GM18858 (cell line): ENCODE results near the gene IHH.

Experiments
- ATAC-seq: cut with Tn5 transposase; IDR thresholded peaks from one replicate; pipeline ENCODE4 v1.9.1; 2021; ENCODE audit not compliant: unreplicated experiment

Gene IHH

DNA sequence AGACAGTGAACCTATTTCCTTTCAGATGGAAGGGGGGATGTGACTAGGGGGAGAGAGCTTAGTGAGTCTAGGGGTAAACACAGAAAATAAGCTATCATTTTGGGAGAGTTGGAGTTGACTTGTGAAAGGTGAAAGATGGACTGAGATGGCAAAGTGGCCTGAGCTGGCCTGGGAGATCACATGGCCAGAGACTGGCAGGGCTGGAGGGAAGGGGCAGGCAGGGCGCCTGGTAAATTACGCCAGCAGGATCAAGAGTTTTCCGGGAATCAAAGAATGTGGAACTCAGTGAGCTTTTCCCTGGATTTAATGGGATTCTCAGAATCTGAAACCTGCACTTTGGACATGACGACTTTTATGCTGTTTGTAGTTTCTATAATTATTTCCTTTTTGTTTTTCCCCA, 18.6 kb downstream of the IHH start:
- no peak for ATAC-seq

DNA sequence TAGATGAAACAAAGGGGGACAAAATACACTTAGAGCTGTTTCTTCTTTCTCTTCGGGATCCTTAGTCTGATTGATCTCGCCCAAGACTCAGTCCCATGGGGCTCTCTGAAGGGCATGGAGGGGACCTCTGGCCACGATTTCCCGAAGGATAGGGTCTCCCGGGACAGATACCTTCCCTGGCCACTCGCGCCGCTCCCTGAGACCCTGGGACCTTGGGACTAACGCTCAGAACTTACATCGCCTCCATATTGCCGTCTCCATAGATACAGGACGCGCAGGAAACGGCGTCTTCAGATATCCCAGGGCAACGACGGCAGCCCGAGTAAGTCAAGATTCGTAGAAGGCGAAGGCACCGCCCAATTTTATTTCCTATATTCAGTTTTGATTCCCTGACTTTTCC, 19.5 kb downstream of the IHH start, which contains the start of gene CFAP65:
Gene CFAP65, minus strand, starts transcription at position 265 of the 400 bp plus-strand sequence. CDS start 2,468 bp downstream, outside the sequence.
- no peak for ATAC-seq

DNA sequence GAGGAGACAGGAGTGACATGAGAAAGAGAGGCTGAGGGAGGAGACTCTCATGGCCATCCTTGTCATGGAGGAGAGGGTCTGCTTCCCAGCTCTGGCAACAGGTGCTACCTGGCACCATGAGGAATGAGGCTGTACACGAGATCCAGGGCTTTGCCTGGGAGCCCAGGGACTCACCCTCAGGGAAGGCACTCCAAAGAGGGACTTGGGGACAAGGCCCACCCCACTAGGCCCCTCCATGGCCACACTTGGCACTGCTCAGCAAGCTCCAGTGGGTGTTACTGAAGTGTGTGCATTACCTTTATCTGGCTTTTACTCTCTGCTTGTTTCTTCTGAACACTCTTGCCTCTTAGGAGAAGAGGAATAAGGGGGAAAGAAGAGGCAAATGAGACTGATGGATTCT, 22.1 kb downstream of the IHH start:
- no peak for ATAC-seq

DNA sequence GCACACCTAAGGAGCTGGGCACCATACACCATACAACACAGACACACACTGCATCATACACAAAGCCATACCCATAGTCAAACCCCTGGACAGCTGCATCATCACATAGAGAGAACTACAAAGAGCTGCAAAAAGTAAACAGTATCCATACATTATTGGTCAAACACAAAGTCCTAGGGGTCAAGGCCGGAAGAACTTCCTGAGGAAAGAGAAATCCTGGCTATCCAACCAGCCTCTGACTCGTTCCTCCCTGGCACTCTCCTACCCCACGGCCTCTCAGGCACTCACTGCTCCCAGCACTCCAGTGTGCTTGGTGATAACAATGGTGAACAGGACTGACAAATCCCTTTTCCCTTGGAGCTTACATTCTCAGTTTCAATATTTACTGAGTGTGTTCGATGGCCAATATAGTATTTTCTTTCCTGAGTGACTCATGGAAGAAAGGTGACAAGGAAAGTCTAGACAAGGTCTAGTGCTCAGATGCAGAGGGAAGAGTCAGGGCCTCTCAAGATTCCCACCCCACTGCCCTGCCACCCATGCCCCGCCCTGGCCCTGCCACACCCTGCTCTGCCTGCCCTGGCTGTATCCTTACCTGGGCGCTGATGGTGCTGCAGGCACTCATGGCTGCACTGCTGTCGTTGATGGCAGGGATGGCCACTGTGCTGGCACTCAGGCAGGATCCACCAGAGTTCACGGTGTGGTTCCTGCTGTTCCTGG, 22.8 kb downstream of the IHH start:
- ATAC-seq, result no peak

DNA sequence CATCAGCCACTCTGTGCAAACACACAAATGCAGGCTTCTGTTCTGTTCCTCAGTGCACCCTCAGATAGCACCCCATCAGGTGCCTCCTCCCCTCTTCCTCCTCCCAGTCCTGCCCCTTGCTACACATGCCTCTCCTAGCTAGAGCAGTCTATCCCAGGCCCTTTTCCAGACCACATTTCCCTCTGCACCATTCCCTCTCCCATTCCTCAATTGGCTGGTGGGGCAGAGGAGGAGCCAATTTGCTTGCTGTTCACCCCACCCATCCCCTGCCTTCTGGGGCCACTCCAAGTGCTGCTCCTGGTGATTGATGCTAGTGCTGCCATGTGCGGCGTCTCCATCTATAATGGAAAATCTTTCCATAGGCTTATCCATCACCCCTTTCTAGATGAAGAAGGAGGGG, 24.8 kb downstream of the IHH start:
- no peak for ATAC-seq

GRCh38 chr2:219034823-219035222, 25.9 kb downstream of the IHH start:
- ATAC-seq, result no peak

GRCh38 chr2:219032051-219032745, 28.5 kb downstream of the IHH start:
- no peak for ATAC-seq

DNA sequence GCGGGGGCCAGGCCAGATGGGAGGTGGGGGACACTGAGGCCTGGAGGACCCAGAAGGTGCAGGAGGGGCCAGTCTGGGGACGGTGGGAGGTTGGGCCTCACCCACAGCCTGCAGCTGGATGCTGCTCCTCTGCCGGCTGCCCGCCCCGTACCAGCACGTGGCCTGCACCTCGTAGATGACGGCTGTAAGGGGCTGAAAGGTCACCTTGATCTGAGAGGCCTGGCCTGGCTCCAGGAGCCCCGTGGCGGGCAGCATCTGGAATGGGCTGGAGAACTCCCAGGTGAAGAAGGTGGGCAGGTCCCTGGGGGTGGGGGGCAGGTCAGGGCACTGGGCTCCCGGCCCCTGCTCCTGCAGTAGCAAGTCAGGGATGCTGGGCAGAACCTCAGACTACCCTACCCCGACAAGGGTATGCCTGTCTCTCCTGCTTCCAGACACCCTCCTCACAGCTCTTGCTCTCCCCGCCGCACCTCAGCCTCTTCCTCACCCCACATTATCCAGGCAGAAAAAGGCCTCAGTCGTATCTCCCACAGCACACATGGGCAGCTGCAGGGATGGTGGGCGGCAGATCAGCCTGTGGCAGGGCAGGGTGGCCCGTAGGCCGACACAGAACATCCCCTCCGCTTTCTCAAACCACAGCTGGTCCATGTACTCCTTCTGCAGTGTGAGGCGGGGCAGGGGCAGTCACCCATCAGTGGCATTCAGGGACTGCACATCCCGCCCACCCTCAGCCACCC, 29.5 kb downstream of the IHH start:
- ATAC-seq, result no peak

DNA sequence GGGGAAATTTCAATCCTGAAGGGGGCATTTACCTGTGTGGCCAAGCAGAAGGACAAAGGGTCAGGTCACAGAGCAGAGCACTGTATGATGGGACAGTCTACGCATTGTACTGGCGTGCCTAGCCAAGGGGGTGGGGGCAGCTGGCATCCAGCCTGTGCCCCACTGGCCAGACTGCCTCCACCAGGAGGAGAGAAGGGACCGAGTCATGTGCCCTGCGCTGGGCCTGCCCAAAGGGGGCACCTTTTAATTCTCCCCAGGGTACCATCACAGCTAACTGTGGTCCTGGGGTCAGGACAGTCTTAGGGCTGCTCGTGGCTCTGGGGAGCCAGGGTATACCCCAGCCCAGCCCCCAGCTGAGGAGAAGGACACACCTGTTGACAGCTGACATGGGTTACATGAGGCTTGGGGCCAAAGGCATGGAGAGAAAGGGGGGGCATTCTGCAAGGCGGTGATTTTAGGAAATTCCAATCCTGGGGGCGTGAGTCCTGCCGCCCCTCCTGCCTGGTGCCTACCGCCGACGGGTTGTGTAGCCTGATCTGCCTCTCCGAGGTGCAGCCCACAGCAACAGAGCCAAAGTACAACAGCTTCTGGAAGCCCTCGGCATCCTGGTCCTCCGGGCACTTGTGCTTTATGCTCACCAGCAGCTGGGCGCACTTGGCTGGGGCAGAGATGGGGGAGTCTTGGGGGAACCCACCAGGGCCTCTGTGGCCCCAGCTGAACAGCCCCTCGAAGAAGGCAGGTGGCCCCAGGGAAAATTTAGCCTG, 30.4 kb downstream of the IHH start:
- ATAC-seq, result no peak

DNA sequence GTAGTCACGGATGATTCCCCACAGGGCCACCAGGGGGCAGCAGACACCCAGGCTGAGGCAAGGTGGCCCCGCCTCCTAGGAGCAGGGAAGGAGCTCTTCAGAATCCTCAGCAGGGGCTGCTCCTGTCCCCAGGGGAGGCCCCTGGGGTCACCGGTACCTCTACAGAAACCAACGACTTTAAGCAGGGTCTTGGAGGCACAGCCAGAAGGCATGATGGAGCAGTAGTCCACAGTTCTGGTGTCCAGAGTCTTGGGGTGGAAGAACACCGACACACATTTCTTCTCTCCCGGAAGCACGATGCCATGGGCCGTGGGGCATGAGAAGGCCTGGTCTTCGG, 30.9 kb downstream of the IHH start:
- ATAC-seq, result no peak

- no peak for ATAC-seq
These were observed 31.5 kb downstream of the IHH start for GRCh38 chr2:219028996-219029828.

GRCh38 chr2:219028141-219028540, 32.6 kb downstream of the IHH start:
- ATAC-seq, result no peak

DNA sequence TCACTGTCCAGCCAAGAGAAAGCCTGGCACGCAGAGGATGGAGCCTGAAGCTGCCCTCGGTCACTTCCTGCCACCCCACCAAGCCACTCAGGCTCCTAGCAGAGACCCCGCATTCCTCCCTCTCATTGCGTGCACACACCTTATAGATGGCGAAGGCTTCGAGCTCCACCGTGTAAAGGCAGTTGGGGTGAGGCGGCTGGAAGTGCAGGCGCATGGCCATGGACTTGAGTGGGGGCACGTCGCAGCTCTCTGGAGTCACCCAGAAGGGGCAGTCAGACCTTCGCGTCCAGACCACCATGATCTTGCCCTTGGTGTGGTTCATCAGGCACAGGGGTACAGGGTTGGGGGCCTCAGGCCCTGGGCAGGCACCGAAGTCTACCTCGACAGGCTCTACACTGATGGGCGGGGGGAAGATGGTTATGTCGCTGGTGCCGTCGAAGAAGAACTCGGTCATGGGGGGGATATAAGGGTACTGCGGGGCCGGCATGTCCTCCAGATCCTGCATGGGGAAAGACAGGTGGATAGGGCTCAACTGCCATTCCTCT, 33.1 kb downstream of the IHH start:
- ATAC-seq, result no peak

DNA sequence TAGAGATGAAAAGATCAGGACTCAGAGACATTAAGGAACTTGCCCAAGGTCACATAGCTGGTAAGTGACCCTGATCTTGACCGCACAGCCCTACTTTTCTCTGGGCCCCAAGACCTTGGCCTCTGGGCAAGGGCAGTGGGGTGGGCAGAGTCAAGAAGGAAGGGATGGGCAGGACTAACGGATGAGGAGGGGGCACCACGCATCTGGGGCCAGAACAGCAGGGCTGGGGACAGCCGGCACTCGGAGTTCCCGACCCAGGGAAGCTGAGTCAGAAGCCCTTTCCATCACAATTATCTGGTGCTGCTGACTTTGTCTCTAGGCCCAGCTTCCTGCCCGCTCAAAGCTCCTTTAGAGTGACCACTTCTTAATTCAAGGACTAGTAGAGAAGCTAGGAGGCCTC, 33.8 kb downstream of the IHH start:
- no peak for ATAC-seq

GRCh38 chr2:219025637-219026585, 34.8 kb downstream of the IHH start:
- no peak for ATAC-seq

GRCh38 chr2:219024059-219024458, 36.7 kb downstream of the IHH start:
- ATAC-seq, result no peak

DNA sequence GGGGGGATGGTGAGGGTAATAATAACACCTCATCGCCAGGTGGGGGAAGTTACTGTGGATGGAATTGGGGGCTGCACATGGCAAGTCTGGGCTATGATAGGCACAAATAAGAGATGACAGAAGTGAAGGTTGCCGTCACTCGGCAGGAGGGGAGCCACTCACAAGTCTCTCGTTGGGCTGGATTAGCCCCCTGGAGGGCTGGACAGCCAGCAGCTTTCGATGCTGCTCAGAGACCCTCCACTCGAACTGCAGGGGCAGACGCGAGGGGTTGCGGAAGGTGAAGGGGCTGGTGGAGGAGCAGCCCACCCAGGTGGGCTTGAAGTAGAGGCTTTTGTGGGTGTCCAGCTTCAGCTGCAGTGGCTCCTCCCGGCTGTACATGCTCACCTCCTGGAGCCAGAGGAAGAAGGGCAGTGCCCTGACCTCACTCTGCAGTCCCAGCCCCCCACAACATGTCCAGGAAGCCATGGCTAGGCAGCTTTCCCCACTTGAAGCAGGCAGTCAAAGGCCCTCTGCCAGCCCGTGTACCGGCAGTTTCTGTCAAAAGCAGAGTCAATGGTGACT, 37.6 kb downstream of the IHH start:
- ATAC-seq, result no peak

DNA sequence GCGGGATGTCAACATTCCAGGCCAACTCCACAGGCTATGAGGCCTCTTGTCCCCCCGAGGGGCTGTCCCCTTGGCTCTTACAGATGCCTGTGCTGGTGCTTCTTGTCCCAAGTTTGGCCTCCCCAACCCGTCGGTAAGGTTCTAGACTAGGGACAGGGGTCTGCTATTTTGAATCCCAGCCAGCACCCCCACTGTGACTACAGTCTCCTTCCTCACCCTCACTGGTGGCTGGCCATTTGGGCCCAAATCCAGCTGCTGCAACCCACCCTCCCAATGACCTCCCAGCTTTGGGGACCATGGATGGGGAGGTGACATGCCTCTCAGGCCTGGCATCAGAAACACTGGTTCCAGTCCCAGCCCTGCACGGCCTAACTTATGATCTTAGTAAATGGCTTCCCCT, 38.1 kb downstream of the IHH start:
- no peak for ATAC-seq

- ATAC-seq, result no peak
These were observed 38.7 kb downstream of the IHH start for GRCh38 chr2:219022041-219022440.
